Measurements from ENCODE around the gene SCOC.
"Not testable (repeated sequence)": the region's sequence is repeated elsewhere in the genome, so short reads cannot be mapped to it uniquely, and the experiment has no call there.

SCOC gene

DNA sequence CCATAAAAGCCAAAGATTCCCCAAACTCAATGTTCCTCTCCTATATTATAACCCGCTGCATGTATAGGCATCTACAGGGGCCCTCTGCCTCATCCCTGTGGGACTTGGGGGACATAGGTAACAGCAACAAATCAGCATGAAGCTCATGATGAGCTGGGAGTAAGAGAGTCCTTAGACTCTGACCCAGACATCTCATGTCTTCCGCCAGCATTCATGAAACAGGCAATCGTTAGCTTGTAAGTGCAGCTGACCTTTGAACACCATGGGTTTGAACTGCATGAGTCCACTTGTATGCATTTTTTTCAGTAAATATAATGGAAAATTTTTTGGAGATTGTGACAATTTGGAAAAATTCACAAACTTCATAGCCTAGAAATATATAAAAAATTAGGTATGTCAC lies 10.4 kb upstream of the SCOC start:
- DNase-seq, result no peak

DNA sequence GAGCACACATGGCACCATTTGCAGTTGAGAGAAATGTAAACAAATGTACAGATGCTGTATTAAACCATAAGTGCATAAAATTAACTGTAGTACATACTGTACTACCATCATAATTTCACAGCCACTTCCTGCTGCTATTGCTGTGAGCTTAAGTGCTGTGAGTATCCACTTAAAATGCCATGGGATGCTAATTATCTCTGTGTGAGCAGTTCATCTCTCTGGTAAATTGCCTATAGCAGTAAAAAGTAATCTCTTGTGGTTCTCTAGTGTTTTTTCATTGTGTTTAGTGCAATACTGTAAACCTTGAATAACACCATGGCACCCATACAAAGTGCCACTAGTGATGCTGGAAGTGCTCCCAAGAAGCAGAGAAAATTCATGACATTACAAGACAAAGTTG lies 9.9 kb upstream of the SCOC start:
- no peak for DNase-seq

DNA sequence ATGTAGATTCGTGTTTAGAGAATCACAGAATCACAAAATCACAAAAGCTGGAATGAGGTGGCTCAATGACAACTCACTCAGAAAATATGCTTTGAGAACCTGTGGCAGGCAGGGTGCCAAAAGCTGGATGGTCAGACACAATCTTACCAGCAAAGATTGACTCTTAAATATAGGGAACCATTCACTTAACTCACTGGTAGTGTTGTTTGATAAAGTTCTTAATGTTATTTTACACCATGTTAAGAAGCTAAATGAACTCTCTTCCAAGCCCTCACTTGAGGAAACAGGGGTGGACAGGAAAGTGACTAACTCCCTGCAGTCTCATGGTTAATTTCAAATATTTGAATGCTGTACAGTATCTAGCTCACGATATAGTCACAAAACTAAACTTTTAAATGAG lies 5.7 kb upstream of the SCOC start:
- no peak for DNase-seq

DNA sequence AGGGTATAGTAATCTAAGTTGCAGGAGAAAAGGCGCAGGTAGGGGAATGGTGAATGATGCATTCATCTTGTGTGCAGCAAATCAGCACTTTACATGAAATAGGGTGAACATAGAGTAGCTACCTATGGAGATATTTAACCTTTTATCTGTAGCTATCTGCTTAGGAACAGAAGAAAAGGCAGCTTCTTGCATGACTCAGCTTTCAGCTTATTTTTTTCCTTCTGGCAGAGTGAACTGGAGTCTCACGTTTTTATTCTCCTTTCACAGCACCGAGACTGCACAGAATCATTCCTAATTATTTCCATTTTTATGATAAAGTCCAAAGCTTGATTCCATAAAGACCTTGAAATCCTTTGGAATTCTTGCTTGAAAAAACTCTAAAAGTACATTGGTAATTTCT lies 4.8 kb upstream of the SCOC start:
- DNase-seq, result no peak

DNA sequence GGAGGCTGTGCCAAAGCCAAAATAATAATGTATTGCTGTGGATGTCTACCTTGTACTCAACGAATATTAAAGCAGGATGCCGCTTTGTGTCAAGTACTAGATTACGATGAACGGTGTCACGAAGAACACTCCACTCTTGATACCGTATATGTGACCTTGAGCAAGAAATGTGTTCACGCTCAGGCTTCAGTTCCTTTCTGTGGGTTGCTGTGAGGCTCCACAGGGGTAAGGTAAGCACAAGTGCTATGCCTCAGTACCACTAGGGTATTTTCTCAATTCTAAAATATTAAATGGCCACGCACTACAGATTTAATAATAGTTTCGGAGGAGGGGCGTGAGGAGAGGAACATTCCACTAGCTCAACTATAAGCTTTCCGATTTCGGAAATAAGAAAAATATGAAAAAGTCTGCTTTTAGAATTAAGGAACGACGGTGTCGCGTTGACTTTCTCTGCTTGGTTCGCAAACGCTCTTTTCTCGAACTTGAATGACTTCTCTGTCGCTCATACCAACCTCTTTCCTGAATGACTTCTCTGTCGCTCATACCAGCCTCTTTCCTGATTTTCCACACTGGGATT lies 607 bp upstream of the SCOC start:
- no peak for DNase-seq

DNA sequence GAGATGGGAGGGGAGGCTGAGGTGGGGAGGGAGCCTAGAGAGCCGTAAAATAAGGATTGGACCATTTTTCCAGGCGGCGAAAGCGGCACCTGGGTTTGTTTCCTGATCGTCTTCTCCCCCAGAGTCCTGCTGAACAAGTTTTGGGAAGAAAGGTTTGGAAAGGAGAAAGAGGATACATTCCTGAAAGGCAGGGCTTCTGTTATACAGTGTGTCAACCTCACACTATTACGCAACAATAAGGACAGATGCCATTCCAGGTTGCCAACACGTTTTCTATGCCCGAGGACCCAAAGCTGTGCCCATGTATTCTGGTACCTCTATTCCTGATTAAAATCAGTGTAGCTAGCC lies 658 bp downstream of the SCOC start:
- DNase-seq, result no peak

DNA sequence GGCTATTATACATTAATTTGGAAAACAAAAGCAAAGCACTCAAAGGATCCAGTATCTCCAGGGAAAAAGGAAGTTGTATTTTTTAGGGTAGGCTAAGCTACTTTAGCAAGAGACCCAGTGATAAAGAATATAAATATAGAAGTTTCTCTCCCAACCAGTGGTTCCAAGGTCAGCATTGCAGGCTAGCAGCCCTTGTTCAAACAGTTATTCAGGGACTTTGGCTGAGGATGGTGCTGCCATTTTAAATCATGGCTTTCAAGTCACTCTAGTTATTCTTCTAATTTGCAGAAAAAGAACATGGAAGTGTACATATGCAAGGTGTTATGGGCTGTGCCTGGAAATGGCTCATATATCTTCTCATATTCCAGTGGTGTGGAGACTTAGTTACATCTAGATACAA lies 9.3 kb downstream of the SCOC start:
- DNase-seq, result no peak

DNA sequence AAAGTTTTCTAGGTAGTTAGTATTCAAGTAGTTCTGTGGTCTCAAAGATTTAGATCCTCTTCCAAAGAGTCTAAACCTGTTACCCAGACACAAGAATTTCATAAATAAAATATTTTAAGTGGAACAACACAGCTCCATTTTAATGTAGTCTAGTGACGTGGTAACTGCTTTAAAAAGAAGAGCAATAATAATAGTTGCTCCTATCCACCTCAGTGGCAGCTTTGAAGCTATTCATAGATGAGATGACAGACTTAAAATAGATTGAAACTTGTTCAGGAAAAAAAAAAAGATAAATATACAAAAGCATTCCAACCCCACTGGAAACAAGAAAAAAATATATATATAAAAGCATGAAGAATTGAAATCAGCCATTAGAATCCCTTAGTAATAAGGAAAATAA lies 14.6 kb downstream of the SCOC start:
- no peak for DNase-seq

DNA sequence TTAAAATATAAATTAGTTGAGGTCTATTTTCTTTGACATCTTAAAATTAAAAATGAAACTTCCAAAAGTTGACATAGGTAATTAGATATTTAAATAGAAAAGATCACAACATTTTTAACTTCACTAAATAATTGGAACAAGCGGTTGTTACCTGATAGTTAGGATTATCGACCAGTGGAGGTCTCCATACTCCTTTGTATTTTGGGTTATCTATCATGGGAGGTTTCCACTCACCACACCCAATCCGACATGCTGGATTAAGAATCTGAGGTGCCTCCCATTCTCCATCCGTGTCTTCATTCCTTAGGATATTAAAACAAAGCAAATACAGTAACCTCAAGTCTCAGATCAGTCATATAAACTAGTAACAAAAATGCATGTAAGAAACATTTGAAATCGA lies 22.2 kb downstream of the SCOC start:
- DNase-seq, result no peak

DNA sequence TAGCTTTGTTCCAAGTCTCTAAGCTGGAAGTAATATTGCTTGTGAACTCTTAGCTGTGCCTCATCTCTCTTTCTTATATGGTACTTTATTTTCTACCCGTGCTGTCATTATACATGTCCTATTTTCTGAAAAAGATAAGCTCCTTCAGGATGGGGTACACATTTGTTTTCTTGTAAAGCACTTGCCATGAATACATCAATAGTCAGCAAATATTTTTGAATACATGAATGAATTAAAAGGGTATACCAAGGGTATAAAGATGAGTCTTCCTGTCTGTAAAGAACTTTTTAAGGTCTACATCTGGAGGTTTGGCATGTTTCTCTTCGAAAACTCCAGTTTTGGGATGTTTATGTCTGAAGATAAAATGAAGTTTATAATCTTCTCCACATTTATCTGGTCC lies 26.7 kb downstream of the SCOC start:
- DNase-seq, result no peak

DNA sequence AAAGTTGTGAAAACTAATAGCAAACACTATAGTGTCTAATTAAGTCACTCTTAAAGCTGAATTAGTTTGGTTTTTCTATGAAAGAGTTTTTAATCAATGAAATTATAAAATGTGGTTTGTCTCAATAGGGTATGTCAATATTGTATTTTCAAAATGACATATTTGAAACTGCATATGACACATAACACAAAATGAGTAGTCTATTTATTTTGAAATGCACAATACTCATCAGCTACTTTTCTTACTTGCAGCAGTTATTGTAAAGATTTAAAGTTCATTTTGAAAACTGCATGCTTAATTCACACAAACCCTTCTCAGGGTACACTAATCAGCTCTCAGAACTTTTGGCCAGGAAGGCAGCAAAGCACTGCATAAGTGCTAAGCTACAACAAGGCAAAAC lies 32.8 kb downstream of the SCOC start:
- DNase-seq, result no peak

DNA sequence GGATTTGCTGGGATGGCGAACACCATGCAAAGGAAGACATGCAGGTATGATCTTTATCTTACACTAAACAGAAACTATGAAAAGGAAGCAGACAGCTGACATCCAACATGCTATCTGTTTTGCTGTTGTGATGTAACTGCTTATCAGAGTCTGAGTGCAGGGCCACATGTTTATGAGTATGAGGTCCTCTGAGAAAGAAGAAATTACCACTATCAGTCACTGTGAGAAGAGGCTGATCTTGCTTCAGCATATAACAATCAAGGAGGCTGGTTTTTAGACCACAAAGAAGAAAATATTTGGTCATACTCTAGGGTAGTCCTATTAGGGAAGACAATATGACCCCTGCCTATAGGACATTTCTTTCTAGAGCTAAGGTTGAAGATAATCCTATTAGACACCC lies 35.5 kb downstream of the SCOC start:
- DNase-seq, result no peak

DNA sequence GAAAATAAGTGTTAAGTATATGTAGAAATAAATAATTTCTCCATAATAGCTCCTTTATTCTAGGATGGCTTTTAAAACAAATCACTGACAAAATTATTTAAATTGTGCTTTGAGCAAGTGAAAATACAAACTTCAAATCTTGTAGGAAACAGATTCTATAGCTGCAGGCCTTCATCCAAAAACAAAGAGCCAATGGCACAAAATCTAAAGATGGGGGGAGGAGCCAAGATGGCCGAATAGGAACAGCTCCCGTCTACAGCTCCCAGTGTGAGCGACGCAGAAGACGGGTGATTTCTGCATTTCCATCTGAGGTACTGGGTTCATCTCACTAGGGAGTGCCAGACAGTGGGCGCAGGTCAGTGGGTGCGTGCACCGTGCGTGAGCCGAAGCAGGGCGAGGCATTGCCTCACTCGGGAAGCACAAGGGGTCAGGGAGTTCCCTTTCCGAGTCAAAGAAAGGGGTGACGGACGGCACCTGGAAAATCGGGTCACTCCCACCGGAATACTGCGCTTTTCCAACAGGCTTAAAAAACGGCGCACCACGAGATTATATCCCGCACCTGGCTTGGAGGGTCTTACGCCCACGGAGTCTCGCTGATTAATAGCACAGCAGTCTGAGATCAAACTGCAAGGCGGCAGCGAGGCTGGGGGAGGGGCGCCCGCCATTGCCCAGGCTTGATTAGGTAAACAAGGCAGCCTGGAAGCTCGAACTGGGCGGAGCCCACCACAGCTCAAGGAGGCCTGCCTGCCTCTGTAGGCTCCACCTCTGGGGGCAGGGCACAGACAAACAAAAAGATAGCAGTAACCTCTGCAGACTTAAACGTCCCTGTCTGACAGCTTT lies 39.9 kb downstream of the SCOC start:
- DNase-seq, result not testable (repeated sequence)

DNA sequence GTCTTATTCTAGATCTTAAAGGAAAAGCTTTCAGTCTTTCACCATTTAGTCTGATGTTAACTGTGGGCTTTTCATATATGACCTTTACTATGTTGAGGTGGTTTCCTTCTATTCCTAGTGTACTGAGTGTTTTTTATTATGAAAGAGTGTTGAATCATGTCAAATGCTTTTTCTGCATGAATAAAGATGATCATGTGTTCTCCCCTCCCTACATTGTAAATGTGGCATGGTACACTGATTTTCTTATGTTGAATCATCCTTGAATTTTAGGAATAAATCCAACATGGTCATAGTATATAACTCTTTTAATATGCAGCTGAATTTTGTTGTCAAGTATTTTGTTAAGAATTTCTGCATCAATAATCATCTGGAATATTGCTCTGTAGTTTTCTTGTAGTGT lies 49.7 kb downstream of the SCOC start:
- DNase-seq, result no peak

DNA sequence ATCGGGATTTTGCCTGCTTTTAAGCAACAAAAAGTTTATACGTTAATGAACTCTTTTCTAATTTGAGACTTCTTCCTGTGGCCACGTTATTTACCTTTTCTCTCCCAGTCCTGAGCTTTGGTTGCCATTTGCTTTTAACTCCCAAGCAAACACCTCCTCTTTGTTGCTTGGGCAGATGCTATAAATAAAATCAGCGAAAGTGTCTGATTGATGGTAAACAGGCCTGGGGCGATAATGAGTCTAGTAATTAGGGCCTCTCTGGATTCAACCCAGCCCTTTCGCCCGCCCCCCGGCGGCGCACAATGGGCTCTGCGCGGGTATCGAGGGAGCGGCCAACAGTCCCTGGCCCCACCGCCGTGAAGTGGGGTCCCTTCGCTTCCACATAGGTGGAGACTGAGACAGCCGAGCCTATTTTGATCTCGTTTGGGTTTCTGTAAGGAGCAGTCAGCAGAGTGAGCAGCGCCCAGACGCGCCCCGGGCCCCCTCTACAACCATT lies 53.2 kb downstream of the SCOC start:
- DNase-seq, result peak; percentile 32

DNA sequence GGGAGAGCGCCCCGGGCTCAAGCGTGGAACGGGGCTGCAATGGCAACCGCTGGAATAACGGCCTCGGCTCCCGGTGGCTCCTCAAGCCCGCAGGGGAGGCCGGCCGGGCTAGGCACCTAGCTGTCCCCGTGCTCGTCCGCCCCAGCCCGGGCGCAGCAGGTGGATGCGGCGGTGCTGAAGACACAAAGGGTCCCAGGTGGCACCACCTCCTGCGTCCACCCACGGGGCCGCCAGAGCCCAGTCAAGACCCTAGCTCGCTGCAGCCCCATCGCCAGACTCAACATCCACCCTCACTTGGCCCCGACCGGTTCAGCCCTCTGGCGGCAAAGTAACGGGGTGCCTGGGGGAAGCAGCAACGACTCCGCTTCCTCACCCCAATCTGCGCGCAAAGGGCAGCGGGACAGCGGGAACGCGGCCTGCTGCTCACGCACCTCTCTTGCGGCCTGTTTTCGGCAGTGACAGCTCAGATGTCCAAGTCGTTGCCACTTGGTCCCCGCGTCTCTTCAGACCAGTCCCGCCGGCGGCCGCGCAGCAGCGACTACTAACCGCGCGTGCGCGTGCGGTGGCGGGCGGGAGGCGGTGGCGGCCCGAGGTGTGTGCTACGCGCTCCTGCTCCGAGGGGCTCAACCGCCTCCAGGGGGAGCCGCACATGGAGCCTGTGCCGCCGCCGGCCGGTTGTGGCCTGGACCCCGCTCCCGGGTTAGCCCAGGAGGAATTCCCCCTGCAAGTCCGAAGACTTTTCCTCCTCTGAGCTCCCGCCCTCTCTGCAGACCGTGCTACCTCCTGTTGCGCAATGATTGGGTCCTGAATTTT lies 53.9 kb downstream of the SCOC start, which contains the start of gene CLGN:
Gene CLGN (minus strand): TSS at position 543 of the 813 bp plus-strand sequence. CDS start 14,570 bp downstream, outside the sequence.
- DNase-seq, result peak; percentile 53

DNA sequence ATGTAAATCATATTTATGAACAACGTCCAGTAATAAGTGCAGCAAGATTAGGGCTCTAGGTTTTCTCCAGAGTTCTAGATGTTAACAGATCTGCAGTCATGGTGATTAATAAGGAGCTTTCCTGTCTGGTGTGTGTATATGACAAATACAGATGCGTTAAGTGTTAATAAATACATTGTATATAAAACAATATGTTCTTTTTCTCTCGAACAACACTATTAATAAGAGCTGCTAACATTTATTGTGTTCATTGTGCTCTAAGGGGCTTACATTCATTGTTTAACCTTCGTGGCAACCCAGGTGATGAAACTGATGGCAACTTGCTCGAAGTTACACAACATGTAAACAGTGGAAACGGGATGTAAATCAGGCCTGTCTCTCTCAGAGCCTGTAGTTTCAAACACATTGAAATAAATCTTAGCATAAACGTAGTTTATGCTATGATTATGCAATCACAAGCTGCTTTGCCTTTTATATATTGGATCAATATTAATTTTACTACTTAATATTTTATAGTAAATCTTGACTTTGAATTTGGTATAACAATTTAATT lies 54.5 kb downstream of the SCOC start:
- DNase-seq, result no peak

Measured in NCI-H774 (cell line).